ENCODE measurements around the gene FAM149B1. TPM values are rescaled to one million over a fixed set of nuclear protein-coding genes. Genes with fewer than 3 reads are reported as not detected.

Gene FAM149B1
- total RNA-seq, 1 experiment from 2014 or later = 14.1 TPM

DNA sequence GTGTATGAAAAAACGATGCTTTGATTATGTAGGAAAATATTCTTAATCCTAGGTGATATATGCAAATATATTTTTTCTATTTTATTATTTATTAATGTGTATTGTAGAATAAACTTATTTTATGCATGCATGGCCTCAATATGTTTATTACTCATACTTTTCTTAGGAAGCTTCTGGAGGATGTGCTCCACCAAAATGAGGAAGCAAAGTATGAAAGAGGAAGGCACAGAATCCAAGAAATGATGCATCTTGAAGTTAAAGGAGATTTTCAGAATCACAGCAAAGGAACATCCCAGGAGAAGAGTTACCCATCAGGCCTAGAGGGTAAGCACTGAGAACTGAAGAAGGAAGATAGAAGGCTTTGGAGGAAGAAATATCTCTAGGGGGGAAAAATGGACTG is 119.5 kb downstream of the FAM149B1 start:
- Mint-ChIP-seq H3K4me1 (ENCODE audit: low read depth, unreplicated experiment) (no peaks in the 10 kb centered on the region), H3K9me3 (ENCODE audit: unreplicated experiment) (peaks cover 19% of the 10 kb centered on the region), H3K36me3 (ENCODE audit: insufficient read depth, unreplicated experiment) (no peaks in the 10 kb centered on the region), H3K27ac (ENCODE audit: unreplicated experiment) (no peak overlapping the region), H3K4me3 (ENCODE audit: unreplicated experiment) (no peak overlapping the region), H3K27me3 (ENCODE audit: insufficient read depth, unreplicated experiment) (peaks cover 4% of the 10 kb centered on the region)
- H3K27me3 ChIP-seq (replicated peaks; ENCODE audit: control insufficient read depth, insufficient read depth, low read length) = no peaks in the 10 kb centered on the region; the same call in 1 of the 2 replicates
- ChIA-PET POLR2A (no interaction called here), CTCF (no interaction called here)
- no peak for TF ChIP-seq CTCF (IDR thresholded peaks at IDR 0.05; ENCODE audit: insufficient read depth in 1 of 2, low read depth in 1 of 2, low read length in 1 of 2, severe bottlenecking in 1 of 2, unreplicated experiment in 1 of 2)
- DNase-seq = no peak
- intact Hi-C loops (cut with micrococcal nuclease; ENCODE audit: unreplicated experiment) = no loop called here
- no peaks in the 10 kb centered on the region for H3K36me3 ChIP-seq (ENCODE audit: control insufficient read depth, insufficient read depth, low read length)
- H3K4me3 ChIP-seq (ENCODE audit: low read depth, low read length) = no peak overlapping the region
- H3K9me3 ChIP-seq = peaks cover 5% of the 10 kb centered on the region; the same call in 1 of the 2 replicates
- no peaks in the 10 kb centered on the region for H3K4me1 ChIP-seq
- BruUV-seq (replicated peaks) = no TSS peak

DNA sequence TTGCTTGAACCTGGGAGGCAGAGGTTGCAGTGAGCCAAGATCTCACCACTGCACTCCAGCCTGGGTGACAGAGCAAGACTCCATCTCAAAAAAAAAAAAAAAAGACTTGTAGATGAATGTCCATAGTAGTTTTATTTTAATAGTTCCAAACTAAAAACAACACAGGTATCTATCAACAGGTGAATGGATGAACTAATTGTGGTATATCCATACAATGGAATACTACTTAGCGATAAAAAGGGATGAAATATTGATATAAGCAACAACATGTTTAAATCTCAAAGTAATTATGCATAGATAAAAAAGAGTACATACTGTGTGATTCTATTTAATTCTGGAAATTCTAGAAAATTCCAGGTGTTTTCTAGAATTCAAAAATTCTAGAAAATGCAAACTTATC is 122.0 kb downstream of the FAM149B1 start:
- Mint-ChIP-seq H3K27me3 (ENCODE audit: insufficient read depth, unreplicated experiment) (peaks cover 11% of the 10 kb centered on the region), H3K9me3 (ENCODE audit: unreplicated experiment) (peaks cover 19% of the 10 kb centered on the region), H3K4me1 (ENCODE audit: low read depth, unreplicated experiment) (no peaks in the 10 kb centered on the region), H3K4me3 (ENCODE audit: unreplicated experiment) (no peak overlapping the region), H3K27ac (ENCODE audit: unreplicated experiment) (no peak overlapping the region), H3K36me3 (ENCODE audit: insufficient read depth, unreplicated experiment) (no peaks in the 10 kb centered on the region)
- Histone ChIP-seq H3K36me3 (ENCODE audit: control insufficient read depth, insufficient read depth, low read length) (no peaks in the 10 kb centered on the region), H3K27me3 (replicated peaks; ENCODE audit: control insufficient read depth, insufficient read depth, low read length) (no peaks in the 10 kb centered on the region; the same call in 1 of the 2 replicates), H3K9me3 (peaks cover 5% of the 10 kb centered on the region; the same call in 1 of the 2 replicates), H3K4me1 (no peaks in the 10 kb centered on the region), H3K4me3 (ENCODE audit: low read depth, low read length) (no peak overlapping the region)
- ChIA-PET POLR2A (no interaction called here), CTCF (no interaction called here)
- no peak for DNase-seq
- TF ChIP-seq CTCF (IDR thresholded peaks at IDR 0.05; ENCODE audit: insufficient read depth in 1 of 2, low read depth in 1 of 2, low read length in 1 of 2, severe bottlenecking in 1 of 2, unreplicated experiment in 1 of 2) = no peak
- no TSS peak for BruUV-seq (replicated peaks)
- intact Hi-C loops (cut with micrococcal nuclease; ENCODE audit: unreplicated experiment) = no loop called here

DNA sequence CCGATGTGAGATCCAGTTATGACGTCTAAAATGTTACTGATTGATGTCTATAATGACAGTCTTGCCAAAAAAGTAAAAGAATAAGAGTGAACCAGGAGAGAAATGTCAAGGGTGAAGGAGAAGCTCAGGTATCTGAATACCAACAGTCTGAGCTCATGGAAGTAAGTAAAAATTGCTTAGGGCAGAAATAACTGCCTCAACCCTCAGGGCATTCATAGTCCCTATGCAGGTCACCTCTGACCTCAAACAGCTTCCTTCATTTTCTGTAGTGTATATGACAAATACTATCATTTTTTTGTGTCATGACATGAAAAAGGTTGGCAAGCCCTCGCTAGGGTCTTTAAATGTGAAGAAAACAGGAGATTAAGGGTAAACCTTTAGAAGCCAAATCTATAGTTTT is 125.5 kb downstream of the FAM149B1 start:
- Histone ChIP-seq H3K4me3 (ENCODE audit: low read depth, low read length) (no peak overlapping the region), H3K9me3 (peaks cover 5% of the 10 kb centered on the region; the same call in 1 of the 2 replicates), H3K4me1 (no peaks in the 10 kb centered on the region), H3K36me3 (ENCODE audit: control insufficient read depth, insufficient read depth, low read length) (no peaks in the 10 kb centered on the region), H3K27me3 (replicated peaks; ENCODE audit: control insufficient read depth, insufficient read depth, low read length) (no peaks in the 10 kb centered on the region; the same call in 1 of the 2 replicates)
- BruUV-seq (replicated peaks) = no TSS peak
- Mint-ChIP-seq H3K9me3 (ENCODE audit: unreplicated experiment) (peaks cover 19% of the 10 kb centered on the region), H3K4me3 (ENCODE audit: unreplicated experiment) (no peak overlapping the region), H3K36me3 (ENCODE audit: insufficient read depth, unreplicated experiment) (no peaks in the 10 kb centered on the region), H3K4me1 (ENCODE audit: low read depth, unreplicated experiment) (no peaks in the 10 kb centered on the region), H3K27me3 (ENCODE audit: insufficient read depth, unreplicated experiment) (peaks cover 21% of the 10 kb centered on the region), H3K27ac (ENCODE audit: unreplicated experiment) (no peak overlapping the region)
- intact Hi-C loops (cut with micrococcal nuclease; ENCODE audit: unreplicated experiment) = no loop called here
- POLR2A ChIA-PET = interaction anchor here (0.6 kb wide), 1 partner anchor 1848 kb away, joined by 3 read pairs; no protein-coding TSS in a partner anchor
- CTCF ChIA-PET = no interaction called here
- no peak for DNase-seq
- TF ChIP-seq CTCF (IDR thresholded peaks at IDR 0.05; ENCODE audit: insufficient read depth in 1 of 2, low read depth in 1 of 2, low read length in 1 of 2, severe bottlenecking in 1 of 2, unreplicated experiment in 1 of 2) = no peak

Other genes starting within 250 kb of the FAM149B1 start
- gene PLA2G12B, start 213.3 kb upstream of the FAM149B1 start, total RNA-seq (2022) = 16.8 and 17.8 TPM in 2 replicates
- gene P4HA1, start 71.3 kb upstream of the FAM149B1 start, total RNA-seq (2022) = 44.3 and 46.5 TPM in 2 replicates
- gene NUDT13, start 57.7 kb upstream of the FAM149B1 start, total RNA-seq (2022) = 6.5 and 7.1 TPM in 2 replicates
- gene ECD, start 111 bp upstream of the FAM149B1 start, total RNA-seq (2022) = 51.8 and 52.6 TPM in 2 replicates
- gene DNAJC9, start 79.1 kb downstream of the FAM149B1 start, total RNA-seq (2022) = 64.4 and 65.2 TPM in 2 replicates
- gene MRPS16, start 84.5 kb downstream of the FAM149B1 start, total RNA-seq (2022) = 191 and 194 TPM in 2 replicates
- 0.26 and 0.39 TPM in 2 replicates for gene CFAP70, start 190.7 kb downstream of the FAM149B1 start, total RNA-seq (2022)
- 203 and 240 TPM in 2 replicates for gene ANXA7, start 245.9 kb downstream of the FAM149B1 start, total RNA-seq (2022)